ENCODE measurements around the gene RILPL2.
A peak's percentile ranks its signal among the peaks of the same experiment; 100 is the strongest.
"Not testable (repeated sequence)": the region's sequence is repeated elsewhere in the genome, so short reads cannot be mapped to it uniquely, and the experiment has no call there.

Gene RILPL2

GRCh38 chr12:123449249-123449733 is 12.8 kb upstream of the RILPL2 start:
- DNase-seq: no peak

GRCh38 chr12:123446333-123446713 is 9.8 kb upstream of the RILPL2 start:
- no peak for DNase-seq

DNA sequence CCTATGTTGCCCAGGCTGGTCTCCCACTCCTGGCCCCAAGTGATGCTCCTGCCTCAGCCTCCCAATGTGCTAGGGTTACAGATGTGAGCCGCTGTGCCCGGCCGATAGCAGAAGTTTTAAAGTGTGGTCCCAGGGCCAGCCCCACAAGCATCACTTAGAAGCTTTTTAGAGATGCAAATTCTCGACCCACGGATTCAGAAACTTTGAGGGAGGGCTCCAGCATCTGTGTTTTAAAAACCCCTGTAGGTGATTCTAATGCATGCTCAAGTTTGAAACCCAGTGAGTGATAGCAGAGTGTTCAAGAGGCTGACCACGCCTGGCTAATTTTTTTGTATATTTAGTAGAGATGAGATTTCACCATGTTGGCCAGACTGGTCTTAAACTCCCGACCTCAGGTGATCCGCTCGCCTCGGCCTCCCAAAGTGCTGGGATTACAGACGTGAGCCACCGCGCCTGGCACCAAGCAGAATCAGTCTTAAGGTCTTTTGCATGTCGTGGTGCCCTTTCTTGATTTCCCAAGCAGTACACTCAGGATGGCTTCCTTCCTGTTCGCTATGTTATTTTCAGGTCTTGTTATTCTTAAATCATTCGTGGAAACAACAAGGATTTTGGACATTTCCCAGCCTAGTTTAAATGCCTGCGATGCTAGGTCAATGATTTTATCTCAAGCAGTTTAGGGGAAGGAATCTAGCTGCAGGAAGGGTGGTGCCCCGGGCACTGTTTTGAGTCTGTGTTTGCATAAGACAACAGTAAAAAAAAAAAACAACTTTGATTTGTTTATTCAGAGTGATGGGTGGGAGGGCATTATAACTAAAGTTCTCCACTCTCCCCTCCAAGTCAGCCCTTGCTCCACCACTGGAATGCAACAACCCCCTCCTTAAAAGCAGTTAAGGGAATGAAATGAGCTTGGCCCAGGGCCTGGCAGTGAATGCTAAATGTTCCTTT is 9.2 kb upstream of the RILPL2 start:
- no peak for DNase-seq

GRCh38 chr12:123444092-123445026 is 7.9 kb upstream of the RILPL2 start:
- DNase-seq: no peak

DNA sequence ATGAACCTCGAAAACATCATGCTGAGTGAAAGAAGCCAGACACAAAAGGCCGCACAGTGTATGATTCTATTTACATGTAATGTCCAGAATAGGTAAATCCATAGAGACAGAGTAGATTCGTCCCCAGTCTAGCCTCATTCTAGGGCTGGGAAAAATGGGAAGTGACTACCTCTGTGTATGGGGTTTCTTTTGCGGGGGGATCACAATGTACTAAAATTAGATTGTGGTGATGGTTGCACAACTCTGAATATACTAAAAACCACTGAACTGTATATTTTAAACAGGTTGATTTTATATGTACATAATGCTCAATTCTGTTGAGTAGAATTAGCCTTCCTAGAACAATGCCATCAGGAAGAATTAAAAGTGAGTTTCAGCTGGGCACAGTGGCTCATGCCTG is 6.3 kb upstream of the RILPL2 start:
- no peak for DNase-seq

DNA sequence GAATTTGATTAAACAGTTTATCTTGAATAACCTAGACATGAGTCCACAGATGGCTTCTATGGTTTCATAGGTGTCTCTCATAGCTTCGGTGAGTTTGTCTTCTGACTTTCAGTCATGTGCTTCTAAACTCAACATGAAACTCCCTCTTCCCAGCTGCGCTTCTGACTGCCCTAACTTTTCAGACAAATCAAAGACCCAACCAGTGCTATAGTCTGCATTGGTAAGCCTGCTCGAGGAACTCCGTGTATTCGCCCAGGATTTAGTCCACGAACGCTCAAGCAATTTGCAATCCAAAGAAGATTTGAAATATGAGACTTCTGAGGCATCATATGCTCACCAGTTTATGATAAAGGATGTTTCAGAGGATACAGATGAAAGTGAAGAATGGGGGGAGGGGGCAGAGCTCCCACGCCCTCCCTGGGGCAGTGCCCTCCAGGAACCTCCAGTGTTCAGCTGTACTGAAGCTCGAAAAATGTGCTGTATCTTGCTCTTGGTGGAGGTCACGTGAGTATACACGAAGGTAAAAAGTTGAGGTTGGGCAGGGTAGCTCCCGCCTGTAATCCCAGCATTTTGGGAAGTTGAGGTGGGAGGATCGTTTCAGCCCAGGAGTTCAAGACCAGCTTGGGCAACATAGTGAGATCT is 5.2 kb upstream of the RILPL2 start:
- no peak for DNase-seq

- no peak for DNase-seq
Observed at GRCh38 chr12:123435636-123436016, 858 bp downstream of the RILPL2 start.

GRCh38 chr12:123433615-123434014 is 2.9 kb downstream of the RILPL2 start:
- DNase-seq: no peak

DNA sequence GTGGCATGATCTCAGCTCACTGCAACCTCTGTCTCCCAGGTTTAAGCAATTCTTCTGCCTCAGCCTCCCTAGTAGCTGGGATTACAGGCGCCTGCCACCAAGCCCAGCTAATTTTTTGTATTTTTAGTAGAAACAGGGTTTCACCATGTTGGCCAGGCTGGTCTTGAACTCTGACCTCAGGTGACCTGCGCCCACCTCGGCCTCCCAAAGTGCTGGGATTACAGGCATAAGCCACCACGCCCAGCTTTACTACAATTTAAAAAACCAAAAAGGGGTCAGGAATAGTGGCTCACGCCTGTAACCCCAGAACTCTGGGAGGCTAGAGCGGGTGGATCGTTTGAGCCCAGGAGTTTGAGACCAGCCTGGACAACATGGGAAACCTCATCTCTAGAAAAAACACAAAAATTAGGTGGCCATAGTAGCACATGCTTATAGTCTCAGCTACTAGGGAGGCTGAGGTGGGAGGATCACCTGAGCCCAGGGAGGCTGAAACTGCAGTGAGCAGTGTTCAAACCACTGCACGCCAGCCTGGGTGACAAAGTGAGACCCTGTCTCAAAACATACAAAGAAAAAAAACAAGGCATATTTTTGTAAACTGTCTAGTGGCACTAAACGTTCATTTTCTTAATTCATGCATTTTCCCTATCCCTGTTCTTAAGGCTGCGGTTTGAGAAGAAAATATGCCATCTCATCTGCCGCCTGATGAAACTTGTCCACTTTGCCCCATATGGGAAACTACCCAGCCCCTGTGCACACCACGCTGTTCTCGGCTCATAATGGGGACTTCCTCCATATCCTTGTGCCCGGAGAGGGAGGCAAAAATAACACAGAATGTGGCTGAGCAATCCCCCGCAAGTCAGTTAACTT is 4.3 kb downstream of the RILPL2 start:
- DNase-seq: peak; percentile 46

GRCh38 chr12:123429101-123429500 is 7.4 kb downstream of the RILPL2 start:
- DNase-seq: not testable (repeated sequence)

GRCh38 chr12:123428591-123428990 is 7.9 kb downstream of the RILPL2 start:
- no peak for DNase-seq

GRCh38 chr12:123427036-123427769 is 9.3 kb downstream of the RILPL2 start:
- DNase-seq: peak; percentile 42

GRCh38 chr12:123421314-123421713 is 15.2 kb downstream of the RILPL2 start:
- no peak for DNase-seq

DNA sequence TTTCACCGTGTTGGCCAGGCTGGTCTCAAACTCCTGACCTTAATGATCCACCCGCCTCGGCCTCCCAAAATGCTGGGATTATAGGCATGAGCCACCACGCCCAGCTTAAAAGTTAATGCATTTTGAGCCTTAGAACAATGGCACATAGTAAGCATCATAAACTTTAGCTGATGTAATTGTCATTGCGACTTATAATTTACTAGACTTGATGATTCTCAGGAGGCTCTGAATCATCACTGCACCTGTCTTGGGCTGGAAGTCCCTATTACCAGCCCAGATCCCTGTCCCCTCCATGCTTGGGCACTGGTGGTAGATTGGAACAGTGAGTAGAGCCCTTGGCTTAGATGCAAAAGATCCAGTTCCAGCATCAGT is 26.5 kb downstream of the RILPL2 start:
- DNase-seq: no peak

DNA sequence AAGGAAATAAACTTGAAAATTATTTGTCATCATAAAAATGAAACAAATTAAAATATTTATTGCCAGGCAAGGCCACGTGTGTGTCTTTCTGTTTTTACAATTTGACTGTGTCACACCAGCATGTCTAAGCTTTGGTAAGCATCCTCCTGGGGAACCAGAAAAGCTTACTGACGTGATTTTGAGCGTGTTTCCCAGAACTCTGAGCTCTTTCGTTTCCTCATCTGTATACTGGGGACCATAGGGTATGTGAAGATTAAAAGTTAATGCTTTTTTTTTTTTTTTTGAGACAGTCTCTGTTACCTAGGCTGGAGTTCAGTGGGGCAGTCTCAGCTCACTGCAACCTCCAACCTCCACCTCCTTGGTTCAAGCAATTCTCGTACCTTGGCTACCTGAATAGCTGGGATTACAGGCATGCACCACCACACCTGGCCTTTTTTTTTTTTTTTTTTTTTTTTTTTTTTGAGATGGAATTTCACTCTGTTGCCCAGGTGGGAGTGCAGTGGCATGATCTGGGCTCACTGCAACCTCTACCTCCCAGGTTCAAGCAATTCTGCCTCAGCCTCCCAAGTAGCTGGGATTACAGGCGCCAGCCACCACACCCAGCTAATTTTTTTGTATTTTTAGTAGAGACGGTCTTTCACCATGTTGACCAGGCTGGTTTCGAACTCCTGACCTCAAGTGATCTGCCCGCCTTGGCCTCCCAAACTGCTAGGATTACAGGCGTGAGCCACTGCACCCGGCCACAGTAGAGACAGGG is 27.0 kb downstream of the RILPL2 start:
- not testable (repeated sequence) for DNase-seq

DNA sequence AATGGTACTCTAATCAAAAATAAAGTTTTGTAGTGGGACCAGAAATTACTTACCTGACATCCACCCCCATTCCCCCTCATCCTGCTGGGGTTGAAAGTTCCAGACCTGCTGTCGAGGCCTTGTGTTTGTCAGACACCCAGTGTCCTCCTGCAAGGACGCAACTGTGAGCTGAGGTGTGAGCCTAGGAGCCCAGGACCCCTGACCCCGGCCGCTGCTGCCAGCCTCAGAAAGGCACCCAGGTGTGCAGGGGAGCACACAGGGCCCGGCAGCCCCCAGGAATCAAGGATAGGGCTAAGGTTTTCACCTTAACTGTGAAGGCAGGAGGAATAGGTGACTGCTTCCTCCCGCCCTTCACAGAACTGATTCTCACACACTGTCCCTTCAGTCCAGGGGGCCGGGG is 27.9 kb downstream of the RILPL2 start:
- DNase-seq: not testable (repeated sequence)

GRCh38 chr12:123407934-123408333 is 28.6 kb downstream of the RILPL2 start:
- not testable (repeated sequence) for DNase-seq

GRCh38 chr12:123407269-123407668 is 29.2 kb downstream of the RILPL2 start:
- DNase-seq: not testable (repeated sequence)

GRCh38 chr12:123404581-123404980 is 31.9 kb downstream of the RILPL2 start:
- no peak for DNase-seq

Data from stimulated activated CD8-positive, alpha-beta memory T cell treated with anti-CD3 and anti-CD28 coated beads, Interleukin-4, amount 100 ng/mL, for 48 hours (primary cell).